Neural cell (in vitro differentiated cells): ENCODE data around the gene RPS6KA5. TPM values are rescaled to one million over a fixed set of nuclear protein-coding genes. Genes with fewer than 3 reads are reported as not detected.
"Not testable (repeated sequence)": the region's sequence is repeated elsewhere in the genome, so short reads cannot be mapped to it uniquely, and the experiment has no call there.

Source experiments
- H2AFZ ChIP-seq: fragments of 200-600, 300-800 bp; sonication (generic), shearing (Covaris generic); 2 replicates; pipeline ENCODE4 v1.6.0; 2014; ENCODE audit warnings: low read depth, mild to moderate bottlenecking, antibody characterized with exemption, low read length, moderate library complexity
- H3F3A ChIP-seq: fragments of 200-600 bp; shearing (Covaris generic); 2 replicates; pipeline ENCODE4 v1.6.1; 2016; ENCODE audit warnings: mild to moderate bottlenecking, moderate library complexity, mixed read lengths, antibody characterized with exemption, low read length; ENCODE audit not compliant: insufficient read depth, poor library complexity, severe bottlenecking
- H3K27ac ChIP-seq: fragments of 200-600, 300-800 bp; sonication (generic), shearing (Covaris generic); 2 replicates; pipeline ENCODE4 v1.5.1; 2014; ENCODE audit warnings: mild to moderate bottlenecking, low read length, moderate library complexity
- H3K27me3 ChIP-seq: fragments of 300-800, 200-600 bp; sonication (generic), shearing (Covaris generic); 2 replicates; pipeline ENCODE4 v1.6.0; 2014; ENCODE audit warnings: mild to moderate bottlenecking, low read depth, low read length, moderate library complexity; ENCODE audit not compliant: insufficient read depth
- H3K36me3 ChIP-seq: fragments of 300-800, 200-600 bp; sonication (generic), shearing (Covaris generic); 2 replicates; pipeline ENCODE4 v1.5.1; 2014; ENCODE audit warnings: mild to moderate bottlenecking, antibody characterized with exemption, low read length, moderate library complexity; ENCODE audit not compliant: insufficient read depth
- H3K4me2 ChIP-seq: fragments of 300-800, 200-600 bp; sonication (generic), shearing (Covaris generic); 2 replicates; pipeline ENCODE4 v1.6.0; 2014; ENCODE audit warnings: mild to moderate bottlenecking, low read length
- H3K4me3 ChIP-seq: fragments of 300-800, 200-600 bp; sonication (generic), shearing (Covaris generic); 2 replicates; pipeline ENCODE4 v1.5.1; 2014; ENCODE audit warnings: mild to moderate bottlenecking, low read length, moderate library complexity
- H3K79me2 ChIP-seq: fragments of 200-600 bp; shearing (Covaris generic); replicated peaks from 2 replicates; pipeline ENCODE4 v1.6.0; 2014; ENCODE audit warnings: mild to moderate bottlenecking, low read length, moderate library complexity; ENCODE audit not compliant: insufficient read depth
- H3K9ac ChIP-seq: fragments of 300-800, 200-600 bp; sonication (generic), shearing (Covaris generic); 2 replicates; pipeline ENCODE4 v1.6.1; 2016; ENCODE audit warnings: mild to moderate bottlenecking, low read length, mixed read lengths
- H3K9me2 ChIP-seq: fragments of 200-600 bp; shearing (Covaris generic); 2 replicates; pipeline ENCODE4 v1.6.1; 2016; ENCODE audit warnings: mild to moderate bottlenecking, low read length, mixed read lengths; ENCODE audit not compliant: insufficient read depth
- H3K9me3 ChIP-seq: fragments of 200-600, 300-800 bp; sonication (generic), shearing (Covaris generic); 2 replicates; pipeline ENCODE4 v1.6.1; 2016; ENCODE audit warnings: mild to moderate bottlenecking, mixed run types, low read length, moderate library complexity, mixed read lengths
- H4K20me1 ChIP-seq: fragments of 200-600 bp; shearing (Covaris generic); 2 replicates; pipeline ENCODE4 v1.6.1; 2016; ENCODE audit warnings: mild to moderate bottlenecking, mixed run types; ENCODE audit not compliant: insufficient read depth
- CTCF ChIP-seq: fragments of 450-650 bp; IDR thresholded peaks from 2 replicates; pipeline ENCODE4 v1.5.1; 2014; ENCODE audit warnings: antibody characterized with exemption, mild to moderate bottlenecking, moderate library complexity; ENCODE audit not compliant: poor library complexity, severe bottlenecking
- EP300 ChIP-seq: fragments of 450-650 bp; conservative IDR thresholded peaks from 2 replicates; pipeline ENCODE4 v1.6.1; 2014; ENCODE audit warnings: antibody characterized with exemption, mild to moderate bottlenecking, moderate library complexity; ENCODE audit not compliant: poor library complexity, severe bottlenecking
- EZH2 ChIP-seq: fragments of 200-600, 300-800 bp; shearing (Covaris generic), sonication (generic); IDR thresholded peaks from 2 replicates; pipeline ENCODE4 v1.6.1; 2014; ENCODE audit warnings: antibody characterized with exemption, low read length, borderline replicate concordance, mild to moderate bottlenecking; ENCODE audit not compliant: insufficient read depth, poor library complexity, severe bottlenecking
- MXI1 ChIP-seq: fragments of 450-650 bp; conservative IDR thresholded peaks from 2 replicates; pipeline ENCODE4 v1.6.1; 2014; ENCODE audit warnings: antibody characterized with exemption, mild to moderate bottlenecking; ENCODE audit not compliant: poor library complexity, severe bottlenecking
- POLR2AphosphoS5 ChIP-seq: IDR thresholded peaks from 2 replicates; pipeline ENCODE4 v1.6.1; 2012
- RAD21 ChIP-seq: fragments of 450-650 bp; conservative IDR thresholded peaks from 2 replicates; pipeline ENCODE4 v1.6.1; 2014; ENCODE audit warnings: antibody characterized with exemption, mild to moderate bottlenecking, moderate library complexity
- REST ChIP-seq: IDR thresholded peaks from 2 replicates; pipeline ENCODE4 v1.6.1; 2012; ENCODE audit warnings: borderline replicate concordance
- SMC3 ChIP-seq: fragments of 450-650 bp; conservative IDR thresholded peaks from 2 replicates; pipeline ENCODE4 v1.6.1; 2014; ENCODE audit warnings: antibody characterized with exemption, mild to moderate bottlenecking, moderate library complexity; ENCODE audit not compliant: poor library complexity
- TAF1 ChIP-seq: IDR thresholded peaks from 2 replicates; pipeline ENCODE4 v1.6.1; 2012; ENCODE audit warnings: low read depth
- polyA plus RNA-seq: library from polyadenylated mRNA; depleted of rRNA; stranded (reverse); fragments of >200 nt; gene quantifications from 2 replicates; pipeline ENCODE4 v1.2.3, GENCODE V29; 2014

RPS6KA5 gene
- polyA plus RNA-seq, 1 donor from 2014 or later, result 6.3 TPM

- H3F3A ChIP-seq, result no peaks in the 10 kb centered on the region
- no peak overlapping the region for H3K9ac ChIP-seq
- no peak overlapping the region for H2AFZ ChIP-seq
- no peaks in the 10 kb centered on the region for H4K20me1 ChIP-seq
- no peaks in the 10 kb centered on the region for H3K79me2 ChIP-seq
- no peaks in the 10 kb centered on the region for H3K9me3 ChIP-seq
- TF ChIP-seq MXI1, result no peak
- no peak for TF ChIP-seq RAD21
- no peak for TF ChIP-seq CTCF
- no peak for TF ChIP-seq SMC3
- no peak for TF ChIP-seq TAF1
- no peak for TF ChIP-seq REST
- TF ChIP-seq EZH2, result no peak
- TF ChIP-seq EP300, result no peak
- no peak for TF ChIP-seq POLR2AphosphoS5
- H3K9me2 ChIP-seq, result no peaks in the 10 kb centered on the region
- H3K4me2 ChIP-seq, result no peak overlapping the region
- H3K4me3 ChIP-seq, result no peak overlapping the region
- no peaks in the 10 kb centered on the region for H3K36me3 ChIP-seq
- no peak overlapping the region for H3K27ac ChIP-seq
- H3K27me3 ChIP-seq, result no peaks in the 10 kb centered on the region
Observed at GRCh38 chr14:90839889-90840266, 220.6 kb downstream of the RPS6KA5 start.

- Histone ChIP-seq H3K79me2 (no peaks in the 10 kb centered on the region), H2AFZ (no peak overlapping the region), H3K9me2 (no peaks in the 10 kb centered on the region), H3K36me3 (no peaks in the 10 kb centered on the region), H3K4me2 (no peak overlapping the region), H3K9me3 (no peaks in the 10 kb centered on the region), H3K27ac (no peak overlapping the region), H3K4me3 (no peak overlapping the region), H3K9ac (no peak overlapping the region), H3F3A (no peaks in the 10 kb centered on the region), H3K27me3 (no peaks in the 10 kb centered on the region), H4K20me1 (no peaks in the 10 kb centered on the region)
- TF ChIP-seq CTCF (no peak), EZH2 (no peak), EP300 (no peak), RAD21 (no peak), POLR2AphosphoS5 (no peak)
Observed at GRCh38 chr14:90839024-90839888, 221.2 kb downstream of the RPS6KA5 start.

GRCh38 chr14:90838531-90838930 is 221.9 kb downstream of the RPS6KA5 start:
- not testable (repeated sequence) for H3K9me2 ChIP-seq, H3K36me3 ChIP-seq, H2AFZ ChIP-seq, H3K27me3 ChIP-seq, H4K20me1 ChIP-seq, H3K79me2 ChIP-seq, H3K4me2 ChIP-seq, H3K27ac ChIP-seq, H3K9me3 ChIP-seq, H3F3A ChIP-seq, H3K4me3 ChIP-seq, H3K9ac ChIP-seq
